Measurements from ENCODE around the gene STUB1. TPM values are rescaled to one million over a fixed set of nuclear protein-coding genes. Genes with fewer than 3 reads are reported as not detected.

STUB1 gene
- total and polyA plus RNA-seq, 2 donors (not counting 1 experiment from before 2014, with no cell fraction given), result 94.3 to 116 TPM

GRCh38 chr16:714079-714478, 33.9 kb downstream of the STUB1 start:
- no peak for ATAC-seq (ENCODE audit: low read depth)
- DNase-seq, result no peak
- Histone ChIP-seq H3K27ac (ENCODE audit: low read length in 2 of 2) (no peak overlapping the region), H3K9me3 (ENCODE audit: control extremely low read depth in 1 of 3, control insufficient read depth in 2 of 3, insufficient read depth in 1 of 3, low read length in 2 of 3) (peaks cover 0 to 15% (median 0%) of the 10 kb centered on the region in 3 donors), H4K20me1 (ENCODE audit: control insufficient read depth, insufficient read depth, low read length, poor library complexity, severe bottlenecking) (peaks cover 11% of the 10 kb centered on the region), H3K4me1 (ENCODE audit: control insufficient read depth in 2 of 2, insufficient read depth in 2 of 2, low read length in 2 of 2) (peaks cover 12 to 20% of the 10 kb centered on the region in 2 donors), H3K36me3 (replicated peaks in 1 of 2; ENCODE audit: control extremely low read depth in 1 of 2, control insufficient read depth in 1 of 2, extremely low read depth in 1 of 2, insufficient read depth in 2 of 2, low read length in 1 of 2) (no peaks in the 10 kb centered on the region), H3K4me2 (replicated peaks; ENCODE audit: low read depth, low read length, poor library complexity, severe bottlenecking) (peak overlapping the region; percentile 95), H2AFZ (ENCODE audit: insufficient read depth, low read depth, low read length, poor library complexity, severe bottlenecking) (no peak overlapping the region), H3K4me3 (ENCODE audit: control extremely low read depth in 1 of 5, extremely low read depth in 1 of 5, insufficient read depth in 1 of 5, low read depth in 2 of 5, low read length in 4 of 5) (no peak overlapping the region), H3K79me2 (ENCODE audit: control insufficient read depth, insufficient read depth, low read length) (no peaks in the 10 kb centered on the region), H3K27me3 (replicated peaks in 1 of 4; ENCODE audit: control extremely low read depth in 1 of 4, control insufficient read depth in 3 of 4, insufficient read depth in 4 of 4, low read length in 3 of 4) (peaks cover 0 to 51% (median 22%) of the 10 kb centered on the region in 4 experiments), H3K9ac (ENCODE audit: low read length) (no peak overlapping the region)
- no peak for TF ChIP-seq CTCF (IDR thresholded peaks at IDR 0.05)
- TF ChIP-seq EZH2 (IDR thresholded peaks at IDR 0.05; ENCODE audit: borderline replicate concordance, insufficient read depth, low read depth, low read length, poor library complexity, severe bottlenecking), result no peak
- POLR2A ChIA-PET, result no interaction called here
- CTCF ChIA-PET, result interaction anchor here (0.8 to 7.6 kb wide), 7 partner anchors 9 to 135 kb away, joined by 3 to 94 read pairs (median 9); partner anchors contain the start of genes CHTF18, CIAO3, HAGHL and RPUSD1
- intact Hi-C loops (cut with micrococcal nuclease), result no loop called here
- 66% methylated on average over 11 of the region's 11 CpGs for WGBS (ENCODE audit: insufficient coverage)
- H3K27ac Mint-ChIP-seq, result no peak overlapping the region
- peaks cover 5% of the 10 kb centered on the region for H3K4me1 Mint-ChIP-seq
- H3K4me3 Mint-ChIP-seq, result peak overlapping the region; percentile 54
- H3K27me3 Mint-ChIP-seq, result peaks cover 13% of the 10 kb centered on the region
- no peaks in the 10 kb centered on the region for H3K9me3 Mint-ChIP-seq (ENCODE audit: insufficient read depth)

Data from B cell (primary cell).